Common myeloid progenitor, CD34-positive (primary cell): ENCODE results near the gene DAPK2.
"Not testable (repeated sequence)": the region's sequence is repeated elsewhere in the genome, so short reads cannot be mapped to it uniquely, and the experiment has no call there.

Experiments used
- CTCF ChIA-PET: fragments of 350-600 bp; sonication (Branson Sonifier 250); formaldehyde crosslinking; loops from one replicate; lab custom pipeline; 2021; ENCODE audit warnings: antibody characterized with exemption; lab: Charles Lee
- POLR2A ChIA-PET: fragments of 350-600 bp; sonication (Branson Sonifier 250); formaldehyde crosslinking; loops from one replicate; lab custom pipeline; 2021; ENCODE audit warnings: antibody characterized with exemption; lab: Charles Lee
- DNase-seq, 3 donors: peaks; one replicate each; pipeline versions ENCODE4 v3.0.0 to v3.0.0-alpha.2; 2013
- H3K27ac ChIP-seq, 2 experiments: 1 replicate in 1 of 2; 2 replicates in 1 of 2; pipeline ENCODE4 v1.7.0; 2013; ENCODE audit warnings: inconsistent platforms in 2 of 2, low read length in 2 of 2, mild to moderate bottlenecking in 2 of 2, low read depth in 1 of 2, moderate library complexity in 1 of 2; ENCODE audit not compliant: severe bottlenecking in 2 of 2, insufficient read depth in 1 of 2, poor library complexity in 1 of 2
- H3K27me3 ChIP-seq, 5 experiments: replicated peaks in 2 of 5; 1 replicate in 3 of 5; 2 replicates in 2 of 5; pipeline versions ENCODE4 v1.6.1 to v1.7.0; 2013; ENCODE audit warnings: low read length in 4 of 5, mild to moderate bottlenecking in 2 of 5, moderate library complexity in 2 of 5, inconsistent platforms in 1 of 5; ENCODE audit not compliant: insufficient read depth in 5 of 5, control insufficient read depth in 4 of 5
- H3K36me3 ChIP-seq, 4 experiments: 1 replicate in 2 of 4; 2 replicates in 2 of 4; pipeline versions ENCODE4 v1.6.1 to v1.7.0; 2013; ENCODE audit warnings: low read length in 3 of 4, control low read depth in 1 of 4, mild to moderate bottlenecking in 1 of 4; ENCODE audit not compliant: control insufficient read depth in 4 of 4, insufficient read depth in 4 of 4
- H3K4me1 ChIP-seq, 4 experiments: 1 replicate in 3 of 4; 2 replicates in 1 of 4; pipeline versions ENCODE4 v1.6.1 to v1.7.1; 2013; ENCODE audit warnings: low read length in 3 of 4, mild to moderate bottlenecking in 3 of 4, control low read depth in 1 of 4, inconsistent platforms in 1 of 4, moderate library complexity in 1 of 4; ENCODE audit not compliant: control insufficient read depth in 4 of 4, insufficient read depth in 4 of 4; ENCODE audit errors: control extremely low read depth in 1 of 4
- H3K4me3 ChIP-seq, 7 experiments: 1 replicate in 4 of 7; 2 replicates in 3 of 7; pipeline versions ENCODE4 v1.5.1 to v1.7.0; 2013; ENCODE audit warnings: mild to moderate bottlenecking in 7 of 7, low read length in 6 of 7, moderate library complexity in 6 of 7, inconsistent platforms in 2 of 7, low read depth in 2 of 7, control low read depth in 1 of 7; ENCODE audit not compliant: insufficient read depth in 4 of 7, control insufficient read depth in 1 of 7; ENCODE audit errors: extremely low read depth in 1 of 7
- H3K9me3 ChIP-seq, 5 experiments: 1 replicate in 4 of 5; 2 replicates in 1 of 5; pipeline versions ENCODE4 v1.6.1 to v1.7.1; 2013; ENCODE audit warnings: low read length in 4 of 5, mild to moderate bottlenecking in 2 of 5, inconsistent platforms in 1 of 5, low read depth in 1 of 5, moderate library complexity in 1 of 5; ENCODE audit not compliant: control insufficient read depth in 4 of 5, insufficient read depth in 2 of 5; ENCODE audit errors: control extremely low read depth in 1 of 5
- WGBS: methylation state at CpG from one replicate; pipeline ENCODE4 v1.1.5; 2013; ENCODE audit not compliant: insufficient coverage; 5-methylcytosine and 5-hydroxymethylcytosine counted together

The DAPK2 gene

DNA sequence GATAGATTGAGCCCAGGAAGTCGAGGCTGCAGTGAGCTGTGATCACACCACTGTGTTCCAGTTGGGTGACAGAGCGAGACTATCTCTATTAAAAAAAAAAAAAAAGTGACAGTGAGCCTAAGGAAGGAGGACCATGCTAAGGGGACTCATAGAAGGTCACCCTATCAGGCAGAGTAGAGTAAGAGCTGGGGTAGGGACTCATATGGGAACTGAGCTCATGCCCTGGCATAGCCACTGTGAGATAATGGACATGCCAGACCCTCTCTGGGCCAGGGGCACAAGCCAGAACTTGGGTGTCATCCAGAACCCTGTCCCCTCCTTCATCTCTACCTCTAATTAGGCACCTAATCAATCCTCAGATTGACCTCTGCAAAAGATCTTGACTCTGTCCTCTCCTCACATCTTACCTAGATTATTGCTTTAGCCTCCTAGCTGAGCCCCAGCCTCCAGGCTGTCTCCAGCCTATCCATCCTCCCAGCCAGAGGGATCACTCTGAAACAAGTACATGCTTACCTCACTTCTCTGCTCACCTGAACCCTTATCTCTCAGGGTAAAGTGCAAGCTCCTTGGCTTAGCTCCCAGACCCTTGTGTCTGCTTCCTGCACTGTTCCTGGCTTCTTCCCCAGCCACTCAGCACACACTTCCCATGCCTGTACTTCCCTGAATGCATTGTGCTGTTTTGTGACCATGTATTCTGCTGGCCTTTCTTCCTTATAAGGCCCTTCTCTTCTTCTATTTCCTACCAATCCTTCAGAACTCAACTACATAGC, 76.4 kb downstream of the DAPK2 start:
- POLR2A ChIA-PET: interaction anchor here (0.6 kb wide), 1 partner anchor 364 kb away, joined by 4 read pairs; no protein-coding TSS in a partner anchor
- no peaks in the 10 kb centered on the region for H3K36me3 ChIP-seq
- H3K9me3 ChIP-seq: no peaks in the 10 kb centered on the region
- WGBS: 100% methylated on average over 2 of the region's 2 CpGs
- no peak overlapping the region for H3K27ac ChIP-seq
- no peak for DNase-seq
- peaks cover 3 to 22% (median 18%) of the 10 kb centered on the region in 4 experiments for H3K4me1 ChIP-seq
- CTCF ChIA-PET: interaction anchor here (0.7 to 1.8 kb wide), 7 partner anchors 8 to 110 kb away, joined by 3 to 10 read pairs (median 5); no protein-coding TSS in a partner anchor
- H3K27me3 ChIP-seq: no peaks in the 10 kb centered on the region
- no peak overlapping the region for H3K4me3 ChIP-seq

DNA sequence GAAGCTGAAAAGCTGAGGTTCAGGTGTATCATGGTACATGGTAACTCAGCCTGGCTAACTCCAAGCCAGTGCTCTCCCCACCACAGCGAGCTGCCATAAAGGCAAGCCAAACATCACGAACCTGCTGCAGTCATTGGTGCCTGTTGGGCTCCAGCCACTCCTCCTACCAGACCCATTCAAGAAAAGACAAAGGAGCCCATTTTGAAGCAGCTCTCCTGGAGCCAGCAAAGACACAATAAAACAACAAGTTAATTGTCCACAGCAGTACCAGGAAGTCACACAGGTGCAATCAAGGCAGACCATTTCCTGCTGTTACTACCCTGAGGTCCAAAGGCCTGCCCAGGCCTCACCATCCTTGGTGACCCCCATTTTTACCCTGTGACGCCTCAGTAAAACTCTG, 77.6 kb downstream of the DAPK2 start:
- Histone ChIP-seq H3K4me1 (peaks cover 3 to 22% (median 18%) of the 10 kb centered on the region in 4 experiments), H3K27ac (no peak overlapping the region), H3K27me3 (no peaks in the 10 kb centered on the region), H3K9me3 (peaks cover 0 to 6% (median 0%) of the 10 kb centered on the region in 5 experiments), H3K4me3 (no peak overlapping the region), H3K36me3 (no peaks in the 10 kb centered on the region)
- no peak for DNase-seq
- CTCF ChIA-PET: interaction anchor here (0.6 to 1.8 kb wide), 3 partner anchors 9 to 74 kb away, joined by 3 to 5 read pairs (median 3); no protein-coding TSS in a partner anchor
- WGBS: 87% methylated on average over 3 of the region's 3 CpGs
- POLR2A ChIA-PET: no interaction called here

DNA sequence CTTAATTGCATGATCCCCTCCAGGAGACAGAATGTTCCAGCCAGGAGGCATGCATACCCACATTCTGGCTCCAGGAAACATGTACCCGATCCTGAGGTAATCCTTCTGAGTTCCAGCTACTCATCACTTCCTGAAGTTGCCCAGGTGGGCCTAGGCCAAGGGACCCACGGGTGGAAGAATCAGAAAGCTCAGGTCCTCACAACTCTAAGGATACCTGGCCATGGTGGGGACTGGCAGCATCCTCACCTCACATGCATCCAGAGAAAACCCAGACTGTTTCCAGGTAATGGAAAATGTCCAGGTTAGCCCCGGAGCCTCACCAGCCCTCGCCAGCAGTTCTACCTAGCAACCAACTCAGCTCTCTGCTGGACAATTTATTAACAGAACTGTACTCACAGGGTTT, 78.2 kb downstream of the DAPK2 start:
- Histone ChIP-seq H3K27me3 (no peaks in the 10 kb centered on the region), H3K4me1 (peaks cover 3 to 22% (median 18%) of the 10 kb centered on the region in 4 experiments), H3K27ac (no peak overlapping the region), H3K9me3 (peaks cover 0 to 6% (median 0%) of the 10 kb centered on the region in 5 experiments), H3K36me3 (no peaks in the 10 kb centered on the region), H3K4me3 (no peak overlapping the region)
- ChIA-PET POLR2A (no interaction called here), CTCF (interaction anchor here (0.9 to 1.8 kb wide), 6 partner anchors 9 to 216 kb away, joined by 3 to 5 read pairs (median 3); partner anchors contain the start of gene DAPK2)
- 93% methylated on average over 4 of the region's 4 CpGs for WGBS
- DNase-seq: no peak

DNA sequence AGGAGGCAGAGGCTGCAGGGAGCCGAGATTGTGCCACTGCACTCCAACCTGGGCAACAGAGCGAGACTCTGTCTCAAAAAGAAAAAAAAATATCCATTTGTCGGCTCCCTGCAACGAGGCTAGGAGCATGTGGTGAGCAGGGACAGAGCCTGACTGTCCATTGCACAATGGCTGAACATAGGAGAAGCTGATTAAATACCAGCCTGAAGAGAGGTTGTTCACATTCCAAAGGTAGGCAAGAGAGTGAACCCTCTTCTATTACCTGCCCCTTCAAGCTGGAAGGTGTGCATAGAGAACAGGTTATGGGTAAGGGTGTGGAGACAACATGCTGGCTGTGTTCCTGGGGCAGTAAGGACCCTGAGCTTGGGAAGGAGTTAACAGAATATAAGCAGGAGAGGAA, 78.7 kb downstream of the DAPK2 start:
- CTCF ChIA-PET: interaction anchor here (0.7 to 1.2 kb wide), 5 partner anchors 8 to 215 kb away, joined by 3 to 5 read pairs (median 3); partner anchors contain the start of gene DAPK2
- Histone ChIP-seq H3K4me1 (peaks cover 3 to 22% (median 18%) of the 10 kb centered on the region in 4 experiments), H3K4me3 (no peak overlapping the region), H3K9me3 (peaks cover 0 to 6% (median 0%) of the 10 kb centered on the region in 5 experiments), H3K36me3 (no peaks in the 10 kb centered on the region), H3K27ac (no peak overlapping the region), H3K27me3 (no peaks in the 10 kb centered on the region)
- WGBS: 97% methylated on average over 4 of the region's 4 CpGs
- DNase-seq: no peak
- POLR2A ChIA-PET: no interaction called here

DNA sequence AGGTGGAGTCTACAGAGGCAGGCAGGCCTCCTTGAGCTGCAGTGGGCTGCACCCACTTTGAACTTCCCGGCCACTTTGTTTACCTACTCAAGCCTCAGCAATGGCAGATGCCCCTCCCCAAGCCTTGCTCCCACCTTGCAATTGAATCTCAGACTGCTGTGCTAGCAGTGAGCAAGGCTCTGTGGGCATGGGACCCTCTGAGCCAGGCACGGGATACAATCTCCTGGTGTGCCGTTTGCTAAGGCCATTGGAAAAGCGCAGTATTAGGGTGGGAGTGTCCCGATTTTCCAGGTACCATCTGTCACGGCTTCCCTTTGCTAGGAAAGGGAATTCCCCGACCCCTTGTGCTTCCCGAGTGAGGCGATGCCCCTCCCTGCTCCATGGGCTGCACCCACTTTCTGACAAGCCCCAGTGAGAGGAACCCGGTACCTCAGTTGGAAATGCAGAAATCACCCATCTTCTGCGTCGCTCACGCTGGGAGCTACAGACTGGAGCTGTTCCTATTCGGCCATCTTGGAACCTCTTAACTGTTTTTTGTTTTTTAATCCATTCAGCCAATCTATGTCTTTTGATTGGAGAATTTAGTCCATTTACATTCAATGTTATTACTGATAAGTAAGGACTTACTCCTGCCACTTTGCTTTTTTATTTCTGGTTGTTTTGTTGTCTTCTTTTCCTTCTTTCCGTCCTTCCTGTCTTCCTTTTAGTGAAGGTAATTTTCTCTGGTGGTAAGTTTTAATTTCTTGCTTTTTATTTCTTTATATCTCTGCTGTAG, 83.2 kb downstream of the DAPK2 start:
- DNase-seq, CTCF ChIA-PET, H3K27me3 ChIP-seq, H3K9me3 ChIP-seq, H3K4me1 ChIP-seq, H3K4me3 ChIP-seq, H3K36me3 ChIP-seq, H3K27ac ChIP-seq, POLR2A ChIA-PET: not testable (repeated sequence)
- 100% methylated on average over 10 of the region's 15 CpGs for WGBS

DNA sequence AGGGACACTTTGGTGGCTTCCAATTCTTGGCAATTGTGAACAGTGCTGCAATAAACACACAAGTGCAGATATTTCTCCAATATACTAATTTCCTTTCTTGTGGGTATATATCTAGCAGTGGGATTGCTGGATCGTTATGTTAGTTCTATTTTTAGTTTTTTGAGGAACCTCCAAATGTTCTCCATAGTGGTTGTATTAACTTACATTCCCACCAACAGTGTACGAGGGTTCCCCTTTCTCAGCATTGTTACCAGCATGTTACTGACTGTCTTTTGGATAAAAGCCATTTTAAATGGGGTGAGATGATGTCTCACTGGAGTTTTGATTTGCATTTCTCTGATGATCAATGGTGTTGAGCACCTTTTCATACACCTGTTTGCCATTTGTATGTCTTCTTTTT, 92.8 kb downstream of the DAPK2 start:
- H3K36me3 ChIP-seq: no peaks in the 10 kb centered on the region
- POLR2A ChIA-PET: no interaction called here
- no peak overlapping the region for H3K4me3 ChIP-seq
- no CpG with 5 or more reads among the region's 2 CpGs for WGBS
- H3K4me1 ChIP-seq: peaks cover 6 to 26% (median 18%) of the 10 kb centered on the region in 4 experiments
- H3K27ac ChIP-seq: no peak overlapping the region
- CTCF ChIA-PET: interaction anchor here (1.5 kb wide), 1 partner anchor 8 kb away, joined by 7 read pairs; no protein-coding TSS in a partner anchor
- H3K27me3 ChIP-seq: no peaks in the 10 kb centered on the region
- no peaks in the 10 kb centered on the region for H3K9me3 ChIP-seq
- DNase-seq: peak in 2 of 3 donors; percentile 31 to 35
